Measurements from ENCODE around the gene LY9.

GRCh38 chr1:160850993-160851392 is 55.0 kb downstream of the LY9 start:
- TF ChIP-seq CTCF (IDR thresholded peaks at IDR 0.05) (no peak), POLR2A (IDR thresholded peaks at IDR 0.05) (no peak), POLR2AphosphoS5 (IDR thresholded peaks at IDR 0.05) (no peak)

Data from prostate gland (tissue), 2 donors.